ENCODE data around the gene NPHP4.

DNA sequence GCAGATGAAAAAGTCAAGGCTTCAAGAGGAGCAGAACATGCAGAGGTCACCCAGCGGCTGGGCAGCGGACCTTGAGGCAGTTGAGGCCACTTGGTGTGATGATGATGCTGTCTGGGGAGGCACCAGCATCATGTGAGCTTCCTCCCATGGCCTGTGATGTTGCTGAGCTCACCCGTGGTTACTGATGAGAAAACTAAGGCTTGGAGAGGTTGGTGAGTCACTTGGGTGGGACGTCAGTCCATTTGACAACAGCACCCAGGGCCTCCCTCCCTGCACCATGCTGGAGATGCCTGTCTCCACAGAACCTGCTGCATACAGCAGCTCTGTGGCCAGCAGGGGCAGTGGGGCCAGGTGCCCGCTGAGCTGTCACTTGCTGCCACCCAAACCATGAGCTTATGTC, 146.8 kb downstream of the NPHP4 start:
- TF ChIP-seq GABPA (tag; conservative IDR thresholded peaks at IDR 0.05; ENCODE audit: low read depth): no peak
- no peak for TF ChIP-seq U2AF1 (optimal IDR thresholded peaks at IDR 0.05; ENCODE audit: low read depth, low read length)
- TF ChIP-seq NFE2 (IDR thresholded peaks at IDR 0.05; ENCODE audit: low read depth): no peak
- TF ChIP-seq EHMT2 (IDR thresholded peaks at IDR 0.05): no peak
- no peak for TF ChIP-seq HDAC3 (IDR thresholded peaks at IDR 0.05; ENCODE audit: borderline replicate concordance, partially characterized antibody)
- no peak for TF ChIP-seq POLR2AphosphoS5 (IDR thresholded peaks at IDR 0.05; ENCODE audit: control insufficient read depth, insufficient read depth, low read depth, low read length)
- TF ChIP-seq ATF2 (CRISPR knock-in tag; IDR thresholded peaks at IDR 0.05): no peak
- TF ChIP-seq CREM (IDR thresholded peaks at IDR 0.05; ENCODE audit: low read depth): no peak
- no peak for TF ChIP-seq SRF (CRISPR knock-in tag; IDR thresholded peaks at IDR 0.05)
- no peak for TF ChIP-seq CHD2 (IDR thresholded peaks at IDR 0.05; ENCODE audit: low read depth, low read length)
